HTERT RPE-1 (cell line): ENCODE measurements around the gene OSBPL8.

Source experiments
- in situ Hi-C: fragments of 300-500 bp; cut with MboI; formaldehyde crosslinking; loops from 4 replicates; pipeline ENCODE4 v1.14.3; 2020; ENCODE audit warnings: low sequenced_read_pairs

OSBPL8 gene

GRCh38 chr12:76471579-76471978 is 88.0 kb downstream of the OSBPL8 start:
- in situ Hi-C loops: no loop called here

- in situ Hi-C loops: no loop called here
Observed at GRCh38 chr12:76470028-76470939, 89.3 kb downstream of the OSBPL8 start.

- in situ Hi-C loops: no loop called here
Observed at GRCh38 chr12:76464631-76465166, 94.9 kb downstream of the OSBPL8 start.

- in situ Hi-C loops: no loop called here
Observed at GRCh38 chr12:76462668-76463224, 96.8 kb downstream of the OSBPL8 start.

GRCh38 chr12:76460807-76461206 is 98.8 kb downstream of the OSBPL8 start:
- in situ Hi-C loops: no loop called here

GRCh38 chr12:76457818-76458217 is 101.8 kb downstream of the OSBPL8 start:
- in situ Hi-C loops: no loop called here

- in situ Hi-C loops: no loop called here
Observed at GRCh38 chr12:76457010-76457409, 102.6 kb downstream of the OSBPL8 start.

- in situ Hi-C loops: no loop called here
Observed at GRCh38 chr12:76455582-76456345, 103.8 kb downstream of the OSBPL8 start.

- in situ Hi-C loops: no loop called here
Observed at GRCh38 chr12:76451528-76451927, 108.0 kb downstream of the OSBPL8 start.

GRCh38 chr12:76450690-76451089 is 108.9 kb downstream of the OSBPL8 start:
- in situ Hi-C loops: no loop called here

GRCh38 chr12:76449993-76450392 is 109.6 kb downstream of the OSBPL8 start:
- in situ Hi-C loops: no loop called here

- in situ Hi-C loops: no loop called here
Observed at GRCh38 chr12:76449583-76449982, 110.0 kb downstream of the OSBPL8 start.

- in situ Hi-C loops: no loop called here
Observed at GRCh38 chr12:76449016-76449415, 110.6 kb downstream of the OSBPL8 start.

- in situ Hi-C loops: no loop called here
Observed at GRCh38 chr12:76446090-76446489, 113.5 kb downstream of the OSBPL8 start.

- in situ Hi-C loops: no loop called here
Observed at GRCh38 chr12:76445462-76445861, 114.1 kb downstream of the OSBPL8 start.

- in situ Hi-C loops: no loop called here
Observed at GRCh38 chr12:76444408-76444984, 115.1 kb downstream of the OSBPL8 start.

- in situ Hi-C loops: no loop called here
Observed at GRCh38 chr12:76441016-76441415, 118.6 kb downstream of the OSBPL8 start.

GRCh38 chr12:76432733-76433132 is 126.8 kb downstream of the OSBPL8 start:
- in situ Hi-C loops: no loop called here

GRCh38 chr12:76428117-76428516 is 131.5 kb downstream of the OSBPL8 start:
- in situ Hi-C loops: no loop called here

GRCh38 chr12:76426160-76426559 is 133.4 kb downstream of the OSBPL8 start:
- in situ Hi-C loops: no loop called here

- in situ Hi-C loops: no loop called here
Observed at GRCh38 chr12:76424941-76425340, 134.6 kb downstream of the OSBPL8 start.
